Measurements from ENCODE around the gene PCDHGB1.
"Not testable (repeated sequence)": the region's sequence is repeated elsewhere in the genome, so short reads cannot be mapped to it uniquely, and the experiment has no call there.

DNA sequence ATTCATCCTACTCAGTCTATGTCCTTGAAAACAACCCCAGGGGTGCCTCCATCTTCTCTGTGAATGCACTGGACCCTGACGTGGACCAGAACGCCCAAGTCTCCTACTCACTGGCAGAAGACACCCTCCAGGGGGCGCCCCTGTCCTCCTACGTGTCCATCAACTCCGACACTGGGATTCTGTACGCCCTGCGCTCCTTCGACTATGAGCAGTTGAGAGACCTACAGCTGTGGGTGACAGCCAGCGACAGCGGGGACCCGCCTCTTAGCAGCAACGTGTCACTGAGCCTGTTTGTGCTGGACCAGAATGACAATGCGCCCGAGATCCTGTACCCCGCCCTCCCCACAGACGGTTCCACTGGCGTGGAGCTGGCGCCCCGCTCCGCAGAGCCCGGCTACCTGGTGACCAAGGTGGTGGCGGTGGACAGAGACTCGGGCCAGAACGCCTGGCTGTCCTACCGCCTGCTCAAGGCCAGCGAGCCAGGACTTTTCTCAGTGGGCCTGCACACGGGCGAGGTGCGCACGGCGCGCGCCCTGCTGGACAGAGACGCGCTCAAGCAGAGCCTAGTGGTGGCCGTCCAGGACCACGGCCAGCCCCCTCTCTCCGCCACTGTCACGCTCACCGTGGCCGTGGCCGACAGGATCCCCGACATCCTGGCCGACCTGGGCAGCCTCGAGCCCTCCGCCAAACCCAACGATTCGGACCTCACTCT, 25.7 kb downstream of the PCDHGB1 start:
- TF ChIP-seq, protein P1, sequence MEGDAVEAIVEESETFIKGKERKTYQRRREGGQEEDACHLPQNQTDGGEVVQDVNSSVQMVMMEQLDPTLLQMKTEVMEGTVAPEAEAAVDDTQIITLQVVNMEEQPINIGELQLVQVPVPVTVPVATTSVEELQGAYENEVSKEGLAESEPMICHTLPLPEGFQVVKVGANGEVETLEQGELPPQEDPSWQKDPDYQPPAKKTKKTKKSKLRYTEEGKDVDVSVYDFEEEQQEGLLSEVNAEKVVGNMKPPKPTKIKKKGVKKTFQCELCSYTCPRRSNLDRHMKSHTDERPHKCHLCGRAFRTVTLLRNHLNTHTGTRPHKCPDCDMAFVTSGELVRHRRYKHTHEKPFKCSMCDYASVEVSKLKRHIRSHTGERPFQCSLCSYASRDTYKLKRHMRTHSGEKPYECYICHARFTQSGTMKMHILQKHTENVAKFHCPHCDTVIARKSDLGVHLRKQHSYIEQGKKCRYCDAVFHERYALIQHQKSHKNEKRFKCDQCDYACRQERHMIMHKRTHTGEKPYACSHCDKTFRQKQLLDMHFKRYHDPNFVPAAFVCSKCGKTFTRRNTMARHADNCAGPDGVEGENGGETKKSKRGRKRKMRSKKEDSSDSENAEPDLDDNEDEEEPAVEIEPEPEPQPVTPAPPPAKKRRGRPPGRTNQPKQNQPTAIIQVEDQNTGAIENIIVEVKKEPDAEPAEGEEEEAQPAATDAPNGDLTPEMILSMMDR (IDR thresholded peaks at IDR 0.05 in 4 of 5, conservative IDR thresholded peaks at IDR 0.05 in 1 of 5) = not testable (repeated sequence)
- not testable (repeated sequence) for TF ChIP-seq POLR2A (IDR thresholded peaks at IDR 0.05)

Measured in gastrocnemius medialis (tissue), 4 donors.